Measurements from ENCODE around the gene ZNF329.

The ZNF329 gene

GRCh38 chr19:58086825-58087710, 63.5 kb downstream of the ZNF329 start:
- H3K4me3 ChIP-seq (ENCODE audit: insufficient read depth, low read length, poor library complexity, severe bottlenecking), result no peak overlapping the region
- H3F3A ChIP-seq (ENCODE audit: insufficient read depth), result no peaks in the 10 kb centered on the region
- H4K20me1 ChIP-seq (ENCODE audit: low read depth, low read length), result no peaks in the 10 kb centered on the region
- TF ChIP-seq CTCF (IDR thresholded peaks at IDR 0.05; ENCODE audit: insufficient read depth, low read length, poor library complexity, severe bottlenecking) (no peak), EZH2phosphoT487 (conservative IDR thresholded peaks at IDR 0.05; ENCODE audit: low read length) (no peak)
- H3K27ac ChIP-seq (ENCODE audit: low read depth, low read length), result no peak overlapping the region
- H3K9me2 ChIP-seq (replicated peaks; ENCODE audit: insufficient read depth, low read length), result no peaks in the 10 kb centered on the region
- H3K27me3 ChIP-seq (ENCODE audit: low read length), result no peaks in the 10 kb centered on the region
- no peak overlapping the region for H3K4me2 ChIP-seq (ENCODE audit: low read depth, low read length, poor library complexity, severe bottlenecking)
- no peaks in the 10 kb centered on the region for H3K9me3 ChIP-seq (ENCODE audit: insufficient read depth, low read length)
- H2AFZ ChIP-seq (ENCODE audit: low read depth, low read length, severe bottlenecking), result no peak overlapping the region
- no peaks in the 10 kb centered on the region for H3K36me3 ChIP-seq (ENCODE audit: low read length)
- no peaks in the 10 kb centered on the region for H3K79me2 ChIP-seq (ENCODE audit: insufficient read depth, low read length)
- no peak overlapping the region for H3K9ac ChIP-seq (ENCODE audit: low read length)

- H3K4me2 ChIP-seq (ENCODE audit: low read depth, low read length, poor library complexity, severe bottlenecking), result no peak overlapping the region
- H3K9me2 ChIP-seq (replicated peaks; ENCODE audit: insufficient read depth, low read length), result no peaks in the 10 kb centered on the region
- H3K79me2 ChIP-seq (ENCODE audit: insufficient read depth, low read length), result no peaks in the 10 kb centered on the region
- no peaks in the 10 kb centered on the region for H3K9me3 ChIP-seq (ENCODE audit: insufficient read depth, low read length)
- H2AFZ ChIP-seq (ENCODE audit: low read depth, low read length, severe bottlenecking), result no peak overlapping the region
- no peaks in the 10 kb centered on the region for H4K20me1 ChIP-seq (ENCODE audit: low read depth, low read length)
- no peak overlapping the region for H3K4me3 ChIP-seq (ENCODE audit: insufficient read depth, low read length, poor library complexity, severe bottlenecking)
- no peak overlapping the region for H3K9ac ChIP-seq (ENCODE audit: low read length)
- no peak overlapping the region for H3K27ac ChIP-seq (ENCODE audit: low read depth, low read length)
- no peaks in the 10 kb centered on the region for H3K27me3 ChIP-seq (ENCODE audit: low read length)
- no peaks in the 10 kb centered on the region for H3K36me3 ChIP-seq (ENCODE audit: low read length)
- no peaks in the 10 kb centered on the region for H3F3A ChIP-seq (ENCODE audit: insufficient read depth)
- TF ChIP-seq EZH2phosphoT487 (conservative IDR thresholded peaks at IDR 0.05; ENCODE audit: low read length), result no peak
- TF ChIP-seq CTCF (IDR thresholded peaks at IDR 0.05; ENCODE audit: insufficient read depth, low read length, poor library complexity, severe bottlenecking), result no peak
Observed at GRCh38 chr19:58085348-58085875, 65.2 kb downstream of the ZNF329 start.

- Histone ChIP-seq H3K27me3 (ENCODE audit: low read length) (no peaks in the 10 kb centered on the region), H2AFZ (ENCODE audit: low read depth, low read length, severe bottlenecking) (no peak overlapping the region), H4K20me1 (ENCODE audit: low read depth, low read length) (no peaks in the 10 kb centered on the region), H3K9me2 (replicated peaks; ENCODE audit: insufficient read depth, low read length) (no peaks in the 10 kb centered on the region), H3K9me3 (ENCODE audit: insufficient read depth, low read length) (no peaks in the 10 kb centered on the region), H3K27ac (ENCODE audit: low read depth, low read length) (no peak overlapping the region), H3K4me2 (ENCODE audit: low read depth, low read length, poor library complexity, severe bottlenecking) (no peak overlapping the region), H3K4me3 (ENCODE audit: insufficient read depth, low read length, poor library complexity, severe bottlenecking) (no peak overlapping the region), H3K79me2 (ENCODE audit: insufficient read depth, low read length) (no peaks in the 10 kb centered on the region), H3K36me3 (ENCODE audit: low read length) (no peaks in the 10 kb centered on the region), H3K9ac (ENCODE audit: low read length) (no peak overlapping the region), H3F3A (ENCODE audit: insufficient read depth) (no peaks in the 10 kb centered on the region)
- no peak for TF ChIP-seq CTCF (IDR thresholded peaks at IDR 0.05; ENCODE audit: insufficient read depth, low read length, poor library complexity, severe bottlenecking)
Observed at GRCh38 chr19:58084596-58085347, 65.8 kb downstream of the ZNF329 start.

All from SU-DHL-6 (cell line).